Renal cortical epithelial cell (primary cell): ENCODE results near the gene RWDD2A. TPM values are rescaled to one million over a fixed set of nuclear protein-coding genes. Genes with fewer than 3 reads are reported as not detected.
A peak's percentile ranks its signal among the peaks of the same experiment; 100 is the strongest.

Experiments
- DNase-seq: peaks from one replicate; pipeline ENCODE4 v3.0.0-alpha.2; 2011; ENCODE audit warnings: low read depth
- total RNA-seq: library from RNA; depleted of rRNA; stranded (reverse); fragments of >200 nt; gene quantifications from 2 replicates; pipeline ENCODE4 v1.2.3, GENCODE V29; 2014

The RWDD2A gene
- total RNA-seq, 1 donor from 2014 or later: 9.0 TPM

DNA sequence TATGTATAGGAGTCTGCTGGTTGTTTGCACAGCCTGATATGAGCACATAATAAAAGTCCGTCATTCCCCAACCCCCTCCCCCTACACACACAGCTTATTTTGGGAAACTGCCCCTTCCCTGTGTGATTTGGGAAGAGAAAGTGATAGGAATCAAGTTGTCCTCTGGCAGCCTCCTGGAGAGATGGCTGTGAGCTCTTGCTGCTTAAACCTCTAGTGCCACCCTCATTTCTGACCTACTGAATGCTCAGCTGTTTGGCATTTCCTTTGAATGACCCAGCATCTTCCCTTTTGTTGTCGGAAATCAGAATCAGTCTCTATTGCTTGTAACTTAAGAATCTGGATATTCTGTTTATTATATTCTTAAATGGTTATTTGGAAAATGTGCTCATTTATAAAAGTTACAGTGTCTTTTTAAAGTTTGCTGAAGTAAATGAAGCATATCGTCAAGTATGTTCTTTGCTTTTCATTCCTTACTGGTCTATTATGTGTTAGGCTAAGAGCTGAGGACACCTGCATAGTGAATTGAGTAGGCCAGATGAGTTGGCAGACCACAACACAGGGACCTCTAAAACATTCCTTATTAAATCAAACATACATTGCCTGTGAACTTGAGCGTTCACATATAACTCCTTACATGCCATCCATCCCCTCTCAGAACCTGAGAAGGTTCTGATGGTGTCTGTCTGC, 5.5 kb downstream of the RWDD2A start:
- DNase-seq: no peak

DNA sequence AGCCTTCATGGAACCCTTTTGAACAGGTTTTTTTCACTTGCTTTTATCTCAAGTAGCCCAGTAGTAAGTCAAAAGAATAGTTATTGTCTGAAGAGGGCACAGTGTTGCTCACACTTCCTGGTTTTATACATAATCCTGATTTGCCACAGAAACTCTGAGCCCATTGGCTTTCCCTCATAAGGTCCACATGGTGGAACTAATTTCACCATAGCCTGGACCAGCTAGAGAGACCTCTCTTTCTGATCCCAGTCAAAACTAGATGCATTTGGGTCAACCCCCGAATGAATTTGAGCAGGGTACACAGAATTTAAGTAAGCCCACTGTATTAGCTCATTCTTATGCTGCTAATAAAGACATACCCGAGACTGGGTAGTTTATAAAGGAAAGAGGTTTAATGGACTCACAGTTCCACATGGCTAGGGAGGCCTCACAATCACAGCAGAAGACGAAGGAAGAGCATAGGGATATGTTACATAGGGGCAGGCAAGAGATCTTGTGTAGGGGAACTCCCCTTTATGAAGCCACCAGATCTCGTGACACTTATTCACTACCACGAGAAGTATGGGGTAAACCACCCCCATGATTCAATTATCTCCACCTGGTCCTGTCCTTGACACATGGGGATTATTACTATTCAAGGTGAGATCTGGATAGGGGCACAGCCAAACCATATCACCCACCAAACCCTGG, 6.2 kb downstream of the RWDD2A start:
- no peak for DNase-seq

GRCh38 chr6:83199863-83200225, 6.7 kb downstream of the RWDD2A start:
- DNase-seq: peak; percentile 94

GRCh38 chr6:83202031-83202430, 8.9 kb downstream of the RWDD2A start:
- peak; percentile 42 for DNase-seq

- peak; percentile 72 for DNase-seq
Measured at GRCh38 chr6:83215131-83216047, 22.2 kb downstream of the RWDD2A start.

DNA sequence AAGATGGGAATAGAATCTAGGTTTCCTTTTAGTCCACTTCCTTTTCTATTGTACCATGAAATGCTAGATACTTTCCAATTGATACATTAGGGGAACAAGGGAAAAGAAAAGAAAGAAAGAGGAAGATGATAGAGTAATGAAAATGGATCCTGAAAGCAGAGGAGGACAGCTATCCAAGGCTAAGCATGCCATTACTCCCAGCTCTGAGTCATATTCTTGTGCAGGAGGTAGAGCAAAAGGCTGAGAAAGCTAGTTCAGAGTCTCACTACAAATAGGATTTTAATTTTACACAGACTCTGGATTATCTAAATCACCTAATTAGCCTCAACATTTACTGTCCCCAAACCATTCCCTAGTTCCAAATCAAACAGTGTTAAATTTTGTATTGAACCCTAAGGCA, 23.6 kb downstream of the RWDD2A start:
- DNase-seq: no peak

GRCh38 chr6:83218646-83219045, 25.5 kb downstream of the RWDD2A start:
- no peak for DNase-seq

GRCh38 chr6:83220121-83220520, 27.0 kb downstream of the RWDD2A start:
- DNase-seq: no peak

- no peak for DNase-seq
Measured at GRCh38 chr6:83221276-83221675, 28.1 kb downstream of the RWDD2A start.

GRCh38 chr6:83221889-83222479, 28.8 kb downstream of the RWDD2A start:
- peak; percentile 52 for DNase-seq

- DNase-seq: no peak
Measured at GRCh38 chr6:83226517-83226916, 33.4 kb downstream of the RWDD2A start.

- peak; percentile 10 for DNase-seq
Measured at GRCh38 chr6:83231146-83231545, 38.0 kb downstream of the RWDD2A start.

GRCh38 chr6:83247471-83247870, 54.3 kb downstream of the RWDD2A start:
- no peak for DNase-seq

Other genes with a start within 250 kb of the RWDD2A start
- 5.6 and 6.9 TPM in 2 replicates for gene UBE3D, start 127.5 kb upstream of the RWDD2A start, total RNA-seq
- gene DOP1A, start 125.7 kb upstream of the RWDD2A start, total RNA-seq: 9.4 and 53.0 TPM in 2 replicates
- gene PGM3, start 92 bp upstream of the RWDD2A start, total RNA-seq: 86.9 and 173 TPM in 2 replicates
- gene ME1, start 237.7 kb downstream of the RWDD2A start, total RNA-seq: 21.7 and 45.3 TPM in 2 replicates